ENCODE data around the gene CYLD.

CYLD gene

GRCh38 chr16:50819706-50820105, 77.8 kb downstream of the CYLD start:
- DNase-seq (ENCODE audit: low read depth), result no peak

- DNase-seq (ENCODE audit: low read depth), result no peak
Measured at GRCh38 chr16:50820225-50820624, 78.3 kb downstream of the CYLD start.

- no peak for DNase-seq (ENCODE audit: low read depth)
Measured at GRCh38 chr16:50821586-50821985, 79.7 kb downstream of the CYLD start.

DNA sequence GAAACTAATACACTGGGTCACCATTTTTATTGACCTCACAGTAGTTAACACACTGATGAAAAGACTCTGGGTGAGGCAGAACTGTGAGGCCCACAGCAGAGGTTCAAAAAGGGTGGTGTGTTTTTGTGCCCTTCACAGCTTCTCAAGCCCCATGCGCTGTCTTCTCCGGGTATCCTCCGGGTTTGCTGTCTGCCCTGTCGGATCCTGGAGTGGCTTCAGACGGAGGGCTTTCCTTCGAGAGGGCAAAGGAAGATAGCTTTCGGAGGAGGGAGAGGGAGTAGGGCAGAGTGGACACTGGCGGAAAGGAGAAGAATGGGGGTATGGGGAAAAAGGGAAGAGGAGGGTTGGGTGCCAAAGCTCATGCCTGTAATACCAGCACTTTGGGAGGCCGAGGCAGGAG, 80.8 kb downstream of the CYLD start:
- DNase-seq (ENCODE audit: low read depth), result no peak

DNA sequence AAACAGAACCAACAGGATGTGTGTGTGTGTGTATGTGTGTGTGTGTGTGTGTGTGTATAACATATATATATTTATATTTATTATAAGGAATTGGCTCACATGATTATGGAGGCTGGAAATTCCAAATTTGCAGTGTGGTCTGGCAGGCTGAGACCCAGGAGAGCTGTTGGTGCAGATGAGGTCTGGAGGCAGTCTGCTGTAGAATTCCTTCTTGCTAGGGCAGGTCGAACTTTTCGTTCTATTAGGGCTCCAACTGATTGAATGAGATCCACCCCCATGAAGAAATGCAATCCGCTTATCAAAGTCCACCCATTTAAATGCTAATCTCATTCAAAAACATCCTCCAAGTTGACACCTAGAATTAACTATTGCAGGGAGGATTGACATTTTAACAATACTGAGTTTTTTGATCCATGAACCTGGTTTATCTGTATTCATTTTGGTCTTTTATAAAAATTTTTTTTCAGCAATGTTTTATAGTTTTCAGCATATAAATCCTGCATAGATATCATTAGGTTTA, 85.0 kb downstream of the CYLD start:
- DNase-seq (ENCODE audit: low read depth), result no peak

DNA sequence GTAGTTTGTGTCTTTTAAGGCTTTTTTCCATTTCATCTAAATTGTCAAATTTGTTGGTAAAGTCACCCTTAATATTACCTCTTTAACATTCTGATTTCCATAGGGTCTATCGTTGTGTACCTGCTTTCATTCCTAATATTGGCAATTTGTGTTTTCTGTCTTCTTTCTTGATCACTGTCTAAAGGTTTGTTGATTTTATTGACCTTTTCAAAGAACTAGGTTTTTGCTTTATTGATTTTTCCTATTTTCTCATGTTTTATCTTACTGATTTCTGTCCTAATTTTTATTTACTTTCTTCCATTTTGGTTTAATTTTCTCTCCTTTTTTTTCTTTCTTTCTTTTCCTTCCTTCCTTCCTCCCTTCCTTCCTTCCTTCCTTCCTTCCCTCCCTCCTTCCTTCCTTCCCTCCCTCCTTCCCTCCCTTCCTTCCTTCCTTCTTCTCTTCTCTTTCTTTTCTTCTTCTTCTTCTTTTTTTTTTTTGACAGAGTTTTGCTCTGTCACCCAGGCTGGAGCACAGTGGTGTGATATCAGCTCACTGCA, 86.3 kb downstream of the CYLD start:
- DNase-seq (ENCODE audit: low read depth), result no peak

GRCh38 chr16:50830698-50831097, 88.8 kb downstream of the CYLD start:
- no peak for DNase-seq (ENCODE audit: low read depth)

GRCh38 chr16:50831751-50832150, 89.9 kb downstream of the CYLD start:
- no peak for DNase-seq (ENCODE audit: low read depth)

DNA sequence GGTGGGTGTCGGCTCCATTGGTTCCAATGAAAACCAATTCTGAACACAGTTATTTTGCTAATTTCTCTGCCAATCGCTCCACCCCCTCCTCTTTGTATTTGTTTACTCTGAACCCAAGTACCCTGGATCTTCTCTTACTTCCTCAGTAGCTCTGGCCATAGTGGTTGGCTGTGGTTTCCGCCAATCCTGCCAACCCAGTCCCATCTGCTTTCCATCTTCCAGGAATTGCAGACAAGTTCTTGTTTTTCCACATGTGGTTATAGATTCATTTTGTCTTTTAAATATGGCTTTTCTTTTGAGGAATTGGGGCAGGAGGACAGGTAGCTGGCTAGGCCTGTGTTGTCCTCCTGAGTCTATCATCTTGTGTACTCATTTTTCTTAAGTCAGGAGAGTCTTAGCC, 92.0 kb downstream of the CYLD start:
- DNase-seq (ENCODE audit: low read depth), result no peak

GRCh38 chr16:50834701-50835100, 92.8 kb downstream of the CYLD start:
- no peak for DNase-seq (ENCODE audit: low read depth)

DNA sequence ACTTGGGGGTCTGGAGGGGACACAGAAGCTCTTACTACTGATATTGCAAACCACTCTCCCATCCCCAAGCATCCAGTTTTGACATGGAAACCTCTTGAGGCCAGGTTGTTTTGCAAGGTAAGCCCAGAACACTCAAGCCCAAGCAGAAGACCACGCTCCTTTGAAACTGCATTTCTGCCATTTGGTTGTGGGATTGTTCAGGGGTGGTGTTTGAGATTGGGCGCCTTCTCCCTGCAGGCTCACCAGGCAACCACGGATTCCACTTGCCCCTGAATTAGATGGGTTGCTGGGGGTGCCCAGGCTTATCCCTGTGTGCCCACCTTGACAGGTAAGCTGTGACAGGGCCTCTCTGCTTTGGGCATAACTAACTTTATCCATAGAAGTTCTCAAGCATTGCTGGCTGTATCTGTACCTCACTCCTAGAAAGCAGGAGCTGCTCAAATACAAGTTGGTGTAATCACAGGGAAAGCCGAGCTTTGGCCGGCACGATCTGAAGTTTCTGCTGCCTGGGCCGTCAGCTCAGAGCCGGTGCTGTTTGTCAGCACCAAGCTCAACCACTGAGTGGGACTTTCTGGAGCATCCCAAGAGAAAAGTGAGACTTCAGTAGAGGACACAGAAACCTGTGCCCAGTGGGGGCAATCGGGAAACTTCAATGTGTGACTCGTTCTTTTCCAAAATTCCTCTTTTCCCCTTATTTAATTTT, 93.6 kb downstream of the CYLD start:
- no peak for DNase-seq (ENCODE audit: low read depth)

DNA sequence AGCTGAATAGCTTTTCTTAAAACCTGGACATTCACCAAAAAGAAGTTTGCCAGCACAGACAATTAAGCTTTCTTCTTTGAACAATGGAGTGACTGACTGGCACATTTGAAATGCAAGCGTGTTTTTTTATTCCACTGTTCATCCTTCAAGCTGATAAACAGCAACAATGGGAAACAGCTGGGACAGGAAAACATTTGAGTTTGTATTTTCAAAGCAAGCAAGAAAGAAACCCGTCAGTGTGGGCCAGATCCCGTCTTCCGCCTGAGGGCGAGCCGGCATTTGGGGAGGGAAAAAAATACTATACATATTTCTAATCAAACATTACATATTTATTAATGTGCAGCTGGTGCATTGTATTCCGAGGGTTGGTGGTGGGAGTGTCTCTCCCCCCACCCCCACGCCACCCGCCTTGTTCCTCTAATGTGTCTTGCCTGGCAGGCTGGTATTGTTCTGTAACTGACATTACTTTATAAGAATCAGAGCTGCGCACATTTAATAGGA, 94.3 kb downstream of the CYLD start:
- DNase-seq (ENCODE audit: low read depth), result no peak

GRCh38 chr16:50837324-50837723, 95.4 kb downstream of the CYLD start:
- DNase-seq (ENCODE audit: low read depth), result no peak

- DNase-seq (ENCODE audit: low read depth), result no peak
Measured at GRCh38 chr16:50838165-50838564, 96.3 kb downstream of the CYLD start.

GRCh38 chr16:50838885-50839284, 97.0 kb downstream of the CYLD start:
- no peak for DNase-seq (ENCODE audit: low read depth)

GRCh38 chr16:50839356-50839755, 97.5 kb downstream of the CYLD start:
- DNase-seq (ENCODE audit: low read depth), result no peak

GRCh38 chr16:50839920-50840729, 98.2 kb downstream of the CYLD start:
- DNase-seq (ENCODE audit: low read depth), result no peak

GRCh38 chr16:50841081-50841886, 99.4 kb downstream of the CYLD start:
- DNase-seq (ENCODE audit: low read depth), result peak; percentile 4

DNA sequence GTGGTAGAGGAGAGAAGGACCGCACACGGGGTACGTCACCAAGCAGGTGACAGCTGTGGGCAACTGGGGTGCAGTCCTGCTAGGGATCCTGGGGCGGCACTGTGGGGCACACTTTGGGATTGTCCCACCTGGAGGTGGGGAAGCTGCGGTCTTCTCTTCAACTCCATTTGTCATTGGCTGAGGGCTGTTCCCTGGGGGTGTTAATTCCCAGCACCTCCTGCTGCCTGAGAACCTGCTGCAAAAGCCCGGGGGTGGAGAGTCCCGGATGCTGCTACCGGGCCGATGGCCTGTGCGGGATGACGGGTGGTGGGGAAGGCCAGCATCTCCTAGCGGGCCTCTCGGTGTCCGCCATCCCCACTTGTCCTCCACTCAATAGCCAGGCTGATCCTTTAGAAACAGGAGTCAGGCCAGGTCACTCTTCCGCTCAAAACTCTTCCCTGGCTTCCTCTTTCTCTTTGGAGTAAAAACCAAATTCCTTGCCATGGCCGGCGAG, 100.2 kb downstream of the CYLD start:
- no peak for DNase-seq (ENCODE audit: low read depth)

- DNase-seq (ENCODE audit: low read depth), result no peak
Measured at GRCh38 chr16:50842589-50842988, 100.7 kb downstream of the CYLD start.

GRCh38 chr16:50844840-50845239, 103.0 kb downstream of the CYLD start:
- no peak for DNase-seq (ENCODE audit: low read depth)

- DNase-seq (ENCODE audit: low read depth), result no peak
Measured at GRCh38 chr16:50845296-50845695, 103.4 kb downstream of the CYLD start.

Measured in stimulated activated CD8-positive, alpha-beta memory T cell treated with anti-CD3 and anti-CD28 coated beads, Interleukin-12 subunit alpha, Interleukin-12 subunit beta, amount 100 ng/mL, for 1 hour (primary cell).